ENCODE measurements around the gene SIRPB2. TPM values are rescaled to one million over a fixed set of nuclear protein-coding genes. Genes with fewer than 3 reads are reported as not detected.
A peak's percentile ranks its signal among the peaks of the same experiment; 100 is the strongest.

Gene SIRPB2
- total and polyA plus RNA-seq, 2 donors (not counting 3 experiments of a cell fraction or from before 2014, with no cell fraction given), result 9.5 to 19.7 TPM

DNA sequence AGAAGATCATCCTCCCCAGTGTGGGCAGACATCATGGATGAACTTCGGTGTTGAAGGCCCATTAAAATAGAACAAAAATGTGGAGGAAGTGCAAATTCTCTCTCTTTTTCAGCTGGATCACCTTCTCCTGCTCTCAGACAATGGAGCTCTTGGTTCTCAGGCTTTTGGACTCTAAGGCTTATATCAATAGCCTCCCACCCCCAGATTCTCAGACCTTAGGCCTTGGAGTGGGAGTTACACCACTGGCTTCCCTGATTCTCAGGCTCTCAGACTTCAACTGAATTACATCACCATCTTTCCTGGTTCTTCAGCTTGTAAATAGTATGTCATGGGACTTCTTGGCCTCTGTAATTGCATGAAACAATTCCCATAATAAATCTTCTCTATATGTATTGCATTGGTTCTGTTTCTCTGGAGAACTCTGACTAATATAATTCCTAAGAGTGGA lies 61.2 kb downstream of the SIRPB2 start:
- Histone ChIP-seq H3K9me1 (replicated peaks; ENCODE audit: control insufficient read depth, extremely low read depth, insufficient read depth, low read length) (no peaks in the 10 kb centered on the region), H3K36me3 (ENCODE audit: control insufficient read depth in 2 of 2, extremely low read depth in 1 of 2, insufficient read depth in 2 of 2, low read length in 2 of 2) (no peaks in the 10 kb centered on the region), H3K27ac (ENCODE audit: insufficient read depth, low read depth, low read length) (no peak overlapping the region), H3K4me2 (ENCODE audit: insufficient read depth, low read length) (no peak overlapping the region), H4K20me1 (replicated peaks; ENCODE audit: control insufficient read depth, extremely low read depth, insufficient read depth, low read length) (no peaks in the 10 kb centered on the region), H3K27me3 (ENCODE audit: control insufficient read depth in 2 of 2, insufficient read depth in 2 of 2, low read length in 2 of 2) (no peaks in the 10 kb centered on the region), H3K4me3 (replicated peaks in 1 of 3; ENCODE audit: insufficient read depth in 1 of 3, low read depth in 1 of 3, low read length in 3 of 3) (no peak overlapping the region), H3K9me3 (replicated peaks; ENCODE audit: control insufficient read depth, insufficient read depth, low read length) (no peaks in the 10 kb centered on the region), H3K4me1 (ENCODE audit: control insufficient read depth, extremely low read depth, insufficient read depth, low read length) (peaks cover 8% of the 10 kb centered on the region), H2AFZ (ENCODE audit: low read depth, low read length) (no peak overlapping the region), H3K79me2 (ENCODE audit: control insufficient read depth, insufficient read depth, low read length) (no peaks in the 10 kb centered on the region), H3K9ac (replicated peaks; ENCODE audit: extremely low read depth, insufficient read depth, low read length) (no peak overlapping the region)
- BruUV-seq (replicated peaks), result no TSS peak
- dilution Hi-C loops (cut with MboI; ENCODE audit: extremely low pct_ligation_motif_present, low sequenced_read_pairs) (loop anchor here (25.0 kb wide), 1 partner anchor 118 kb away; no protein-coding TSS in a partner anchor), intact Hi-C loops (cut with micrococcal nuclease) (no loop called here)
- CTCF ChIA-PET, result no interaction called here
- peak; percentile 82 for DNase-seq (ENCODE audit: low read depth, low spot score)
- POLR2A ChIA-PET, result no interaction called here
- no peak for TF ChIP-seq POLR2AphosphoS5 (IDR thresholded peaks at IDR 0.05; ENCODE audit: insufficient read depth, low read depth, low read length)
- peak; percentile 5 for TF ChIP-seq JUN (IDR thresholded peaks at IDR 0.05; ENCODE audit: borderline replicate concordance, insufficient read depth, insufficient read length, low read depth)
- no peak for FAIRE-seq

DNA sequence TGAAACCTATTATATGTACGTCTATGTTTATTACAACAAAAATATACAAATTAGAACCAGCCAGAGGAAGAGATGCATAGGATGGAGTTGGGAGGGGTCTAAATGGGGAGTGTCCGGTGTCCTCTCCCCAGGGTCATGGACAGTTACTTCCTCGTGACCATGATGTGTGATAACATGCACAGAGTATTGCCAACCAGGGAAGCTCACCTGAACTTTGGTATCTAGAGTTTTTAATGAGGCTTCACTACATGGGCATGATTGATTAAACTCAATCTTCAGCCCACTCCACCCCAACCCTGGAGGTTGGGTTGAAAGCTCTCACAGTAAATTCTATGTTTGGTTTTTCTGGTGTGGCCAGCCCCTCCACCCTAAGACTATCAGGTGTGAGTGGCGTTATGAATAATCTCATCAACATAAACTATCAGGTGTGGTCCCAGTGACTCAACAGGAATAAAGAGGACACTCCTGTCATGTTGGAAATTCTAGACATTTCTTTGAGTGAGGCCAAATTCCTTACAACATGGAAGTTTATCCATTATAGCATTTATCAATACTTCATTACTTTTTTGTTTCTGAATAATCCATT lies 62.0 kb downstream of the SIRPB2 start:
- H3K36me3 ChIP-seq (ENCODE audit: control insufficient read depth in 2 of 2, extremely low read depth in 1 of 2, insufficient read depth in 2 of 2, low read length in 2 of 2), result no peaks in the 10 kb centered on the region
- FAIRE-seq (no peak), DNase-seq (ENCODE audit: low read depth, low spot score) (no peak)
- intact Hi-C loops (cut with micrococcal nuclease) (no loop called here), dilution Hi-C loops (cut with MboI; ENCODE audit: extremely low pct_ligation_motif_present, low sequenced_read_pairs) (loop anchor here (25.0 kb wide), 1 partner anchor 117 kb away; no protein-coding TSS in a partner anchor)
- no peaks in the 10 kb centered on the region for H3K9me1 ChIP-seq (replicated peaks; ENCODE audit: control insufficient read depth, extremely low read depth, insufficient read depth, low read length)
- H3K4me2 ChIP-seq (ENCODE audit: insufficient read depth, low read length), result no peak overlapping the region
- no peak overlapping the region for H3K9ac ChIP-seq (replicated peaks; ENCODE audit: extremely low read depth, insufficient read depth, low read length)
- H4K20me1 ChIP-seq (replicated peaks; ENCODE audit: control insufficient read depth, extremely low read depth, insufficient read depth, low read length), result no peaks in the 10 kb centered on the region
- H2AFZ ChIP-seq (ENCODE audit: low read depth, low read length), result no peak overlapping the region
- no peaks in the 10 kb centered on the region for H3K79me2 ChIP-seq (ENCODE audit: control insufficient read depth, insufficient read depth, low read length)
- POLR2A ChIA-PET, result no interaction called here
- H3K4me3 ChIP-seq (replicated peaks in 1 of 3; ENCODE audit: insufficient read depth in 1 of 3, low read depth in 1 of 3, low read length in 3 of 3), result no peak overlapping the region
- no peak for TF ChIP-seq POLR2AphosphoS5 (IDR thresholded peaks at IDR 0.05; ENCODE audit: insufficient read depth, low read depth, low read length)
- TF ChIP-seq GATA2 (IDR thresholded peaks at IDR 0.05; ENCODE audit: insufficient read depth, insufficient read length, low read depth, low read length), result no peak
- no peak for TF ChIP-seq MYC (IDR thresholded peaks at IDR 0.05; ENCODE audit: low read depth, low read length)
- TF ChIP-seq POLR2A (IDR thresholded peaks at IDR 0.05; ENCODE audit: low read depth, low read length), result no peak
- TF ChIP-seq JUN (IDR thresholded peaks at IDR 0.05; ENCODE audit: borderline replicate concordance, insufficient read depth, insufficient read length, low read depth), result no peak
- no peak for TF ChIP-seq FOS (IDR thresholded peaks at IDR 0.05; ENCODE audit: borderline replicate concordance, insufficient read depth, low read length)
- H3K4me1 ChIP-seq (ENCODE audit: control insufficient read depth, extremely low read depth, insufficient read depth, low read length), result peaks cover 2% of the 10 kb centered on the region
- H3K9me3 ChIP-seq (replicated peaks; ENCODE audit: control insufficient read depth, insufficient read depth, low read length), result no peaks in the 10 kb centered on the region
- no peak overlapping the region for H3K27ac ChIP-seq (ENCODE audit: insufficient read depth, low read depth, low read length)
- no peaks in the 10 kb centered on the region for H3K27me3 ChIP-seq (ENCODE audit: control insufficient read depth in 2 of 2, insufficient read depth in 2 of 2, low read length in 2 of 2)
- CTCF ChIA-PET, result no interaction called here
- BruUV-seq (replicated peaks), result no TSS peak

Data from endothelial cell of umbilical vein (primary cell).